ENCODE measurements around the gene KLHL2.
"Not testable (repeated sequence)": the region's sequence is repeated elsewhere in the genome, so short reads cannot be mapped to it uniquely, and the experiment has no call there.

The KLHL2 gene

GRCh38 chr4:165201806-165202205 lies 5.6 kb upstream of the KLHL2 start:
- DNase-seq (ENCODE audit: low spot score), result no peak

GRCh38 chr4:165203541-165204461 lies 3.6 kb upstream of the KLHL2 start:
- DNase-seq (ENCODE audit: low spot score), result no peak

GRCh38 chr4:165204462-165204830 lies 2.9 kb upstream of the KLHL2 start:
- DNase-seq (ENCODE audit: low spot score), result peak; percentile 8

- peak; percentile 17 for DNase-seq (ENCODE audit: low spot score)
Measured at GRCh38 chr4:165207016-165207430, 338 bp upstream of the KLHL2 start.

- peak; percentile 10 for DNase-seq (ENCODE audit: low spot score)
Measured at GRCh38 chr4:165208221-165208652, 876 bp downstream of the KLHL2 start.

- DNase-seq (ENCODE audit: low spot score), result no peak
Measured at GRCh38 chr4:165208741-165209388, 1.5 kb downstream of the KLHL2 start.

- DNase-seq (ENCODE audit: low spot score), result no peak
Measured at GRCh38 chr4:165209796-165210195, 2.4 kb downstream of the KLHL2 start.

GRCh38 chr4:165210566-165210965 lies 3.2 kb downstream of the KLHL2 start:
- DNase-seq (ENCODE audit: low spot score), result no peak

- not testable (repeated sequence) for DNase-seq (ENCODE audit: low spot score)
Measured at GRCh38 chr4:165212647-165213046, 5.3 kb downstream of the KLHL2 start.

GRCh38 chr4:165213404-165213803 lies 6.0 kb downstream of the KLHL2 start:
- DNase-seq (ENCODE audit: low spot score), result not testable (repeated sequence)

- DNase-seq (ENCODE audit: low spot score), result not testable (repeated sequence)
Measured at GRCh38 chr4:165213991-165214709, 6.8 kb downstream of the KLHL2 start.

- not testable (repeated sequence) for DNase-seq (ENCODE audit: low spot score)
Measured at GRCh38 chr4:165215034-165215751, 7.8 kb downstream of the KLHL2 start.

GRCh38 chr4:165215761-165216487 lies 8.6 kb downstream of the KLHL2 start:
- not testable (repeated sequence) for DNase-seq (ENCODE audit: low spot score)

GRCh38 chr4:165217325-165217724 lies 10.0 kb downstream of the KLHL2 start:
- no peak for DNase-seq (ENCODE audit: low spot score)

- DNase-seq (ENCODE audit: low spot score), result not testable (repeated sequence)
Measured at GRCh38 chr4:165221306-165221705, 13.9 kb downstream of the KLHL2 start.

GRCh38 chr4:165221993-165222650 lies 14.8 kb downstream of the KLHL2 start:
- not testable (repeated sequence) for DNase-seq (ENCODE audit: low spot score)

- no peak for DNase-seq (ENCODE audit: low spot score)
Measured at GRCh38 chr4:165222651-165222994, 15.3 kb downstream of the KLHL2 start.

GRCh38 chr4:165227401-165227800 lies 20.0 kb downstream of the KLHL2 start:
- not testable (repeated sequence) for DNase-seq (ENCODE audit: low spot score)

GRCh38 chr4:165229490-165230200 lies 22.3 kb downstream of the KLHL2 start:
- DNase-seq (ENCODE audit: low spot score), result not testable (repeated sequence)

All from hepatic stellate cell (primary cell).